Stimulated activated naive CD4-positive, alpha-beta T cell (primary cell): ENCODE results near the gene SLC9A7.

Source experiments
- DNase-seq, 6 experiments: peaks; one replicate each; lab custom pipeline; 2025; lab: John Stamatoyannopoulos, UW

Gene SLC9A7

DNA sequence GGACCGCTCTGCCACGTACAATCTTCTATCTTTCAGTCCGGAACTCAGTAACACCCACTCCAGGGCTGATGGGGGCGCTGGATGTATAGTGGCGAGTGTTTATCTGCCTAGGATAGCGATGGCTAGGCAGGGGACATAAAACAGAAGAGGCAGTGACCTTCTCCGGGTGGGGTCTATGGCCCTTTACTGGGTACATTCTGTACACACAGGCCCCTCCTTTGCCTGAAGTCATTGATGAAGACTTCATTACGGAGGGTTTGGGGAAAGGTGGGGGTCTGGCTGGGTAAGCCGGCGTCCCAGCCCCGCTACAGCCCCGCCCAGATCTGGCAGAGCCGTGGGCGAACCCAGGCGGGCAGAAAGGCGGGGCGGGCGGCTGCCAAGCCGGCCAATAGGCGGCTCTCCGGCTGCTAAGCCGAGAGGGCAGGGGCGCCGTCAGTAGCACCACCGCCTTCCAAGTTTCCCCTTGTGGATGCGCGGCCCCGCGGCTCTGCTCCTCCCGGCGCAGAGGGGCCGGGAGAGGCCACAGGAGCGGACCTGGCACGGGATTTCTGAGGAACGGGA, 185.5 kb downstream of the SLC9A7 start, which contains the start of gene CHST7:
CHST7 (plus strand) TSS at position 435 of the 561 bp plus-strand sequence. CDS start 167 bp downstream, outside the sequence.
- DNase-seq = peak in 5 of 6 experiments; percentile 8 to 45 (median 24)

GRCh38 chrX:46572340-46572936, 186.5 kb downstream of the SLC9A7 start:
- DNase-seq = peak in 3 of 6 experiments; percentile 4 to 17 (median 17)

DNA sequence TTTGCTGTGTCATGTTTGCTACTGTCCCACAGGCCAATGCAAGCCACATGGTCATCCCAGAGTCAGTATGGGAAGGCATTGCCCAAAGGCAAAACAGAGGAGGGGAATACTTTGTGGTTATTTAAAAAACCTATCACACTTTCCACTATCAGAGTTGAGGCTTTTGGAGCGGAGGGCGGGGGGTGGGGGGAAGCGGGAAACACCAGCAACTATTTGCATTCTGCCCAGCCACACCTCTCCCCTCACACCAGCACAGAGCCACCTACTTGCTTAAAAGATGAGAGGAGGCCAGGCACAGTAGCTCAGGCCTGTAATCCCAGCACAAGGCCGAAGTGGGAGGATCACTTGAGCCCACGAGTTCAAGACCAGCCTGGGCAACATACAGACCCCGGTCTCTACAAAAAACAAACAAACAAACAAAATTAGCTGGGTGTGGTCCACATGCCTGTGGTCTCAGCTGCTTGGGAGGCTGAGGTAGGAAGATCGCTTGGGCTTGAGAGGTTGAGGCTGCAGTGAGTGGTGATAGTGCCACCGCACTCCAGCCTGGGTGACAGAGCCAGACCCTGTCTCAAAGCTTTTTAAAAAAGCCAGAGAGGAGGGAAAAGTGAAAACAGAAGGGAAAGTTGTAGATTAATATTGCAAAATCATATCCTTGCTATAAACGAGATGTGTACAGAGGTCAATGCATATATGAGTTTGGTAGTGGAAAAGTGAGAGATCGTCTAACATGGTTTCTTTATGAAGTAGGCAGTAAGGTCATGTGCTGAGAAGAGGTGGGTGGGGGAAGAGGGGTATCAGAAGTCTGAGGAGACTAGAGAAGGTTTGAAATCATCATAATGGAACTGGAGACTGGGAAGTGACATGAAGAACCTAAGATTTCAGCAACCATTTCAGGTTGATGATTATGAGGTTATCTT, 187.2 kb downstream of the SLC9A7 start:
- DNase-seq = no peak

- DNase-seq = no peak
These were observed 189.3 kb downstream of the SLC9A7 start for GRCh38 chrX:46569621-46570020.

- no peak for DNase-seq
These were observed 191.5 kb downstream of the SLC9A7 start for GRCh38 chrX:46567388-46567787.

- DNase-seq = no peak
These were observed 196.9 kb downstream of the SLC9A7 start for GRCh38 chrX:46561824-46562657.

GRCh38 chrX:46559062-46559461, 199.9 kb downstream of the SLC9A7 start:
- no peak for DNase-seq

DNA sequence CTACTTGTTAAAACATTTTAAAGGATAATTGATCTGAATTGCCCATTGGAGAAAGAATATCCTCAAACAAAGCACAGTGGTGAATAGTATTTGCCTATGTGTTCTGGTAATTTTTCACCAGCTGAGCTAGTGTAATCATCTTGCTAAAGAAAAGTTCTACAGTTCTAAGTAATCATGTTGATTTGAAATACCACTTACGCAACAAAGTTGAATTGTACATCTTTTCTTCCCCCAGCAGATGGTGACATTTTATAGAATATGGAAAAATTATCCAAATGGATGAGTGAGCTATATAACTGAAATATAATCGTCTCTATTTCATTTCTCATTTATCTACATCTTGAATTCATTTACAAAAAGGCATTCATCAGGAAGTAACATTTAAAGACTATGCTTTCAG, 204.0 kb downstream of the SLC9A7 start:
- peak in 2 of 6 experiments; percentile 9 to 21 for DNase-seq

GRCh38 chrX:46553935-46554334, 205.0 kb downstream of the SLC9A7 start:
- no peak for DNase-seq

- no peak for DNase-seq
These were observed 207.3 kb downstream of the SLC9A7 start for GRCh38 chrX:46551494-46552128.

DNA sequence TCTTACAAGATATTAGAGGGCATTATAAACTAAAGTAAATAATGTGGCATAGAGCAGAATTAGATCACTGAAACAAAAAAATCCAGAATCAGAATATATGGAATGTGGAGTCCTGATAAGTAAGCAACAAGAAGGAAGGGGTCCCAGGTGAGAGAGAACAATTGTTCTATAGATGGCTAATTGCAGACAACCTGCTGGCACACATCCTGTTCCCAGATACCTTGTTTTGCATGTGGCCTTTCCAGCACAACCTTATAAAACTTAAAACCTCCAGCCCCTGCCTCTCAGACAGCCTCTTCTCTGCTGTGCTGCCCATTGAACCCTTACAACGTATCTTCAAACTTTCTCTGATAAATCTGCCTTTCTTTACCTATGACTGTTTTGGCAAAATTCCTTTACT, 209.0 kb downstream of the SLC9A7 start:
- DNase-seq = no peak
